K562 (cell line): Measurements from ENCODE around the gene HMGN1. TPM values are rescaled to one million over a fixed set of nuclear protein-coding genes. Genes with fewer than 3 reads are reported as not detected.
A peak's percentile ranks its signal among the peaks of the same experiment; 100 is the strongest.

Source experiments
- MAX ChIP-seq: sonication (generic); formaldehyde crosslinking; IDR thresholded peaks from 2 replicates; pipeline ENCODE4 v1.9.0; 2022; ENCODE audit warnings: mild to moderate bottlenecking, missing genetic modification reagents
- OTX1 ChIP-seq: fragments of 450-650 bp; formaldehyde crosslinking; IDR thresholded peaks from 2 replicates; pipeline ENCODE4 v1.4.0; 2022; ENCODE audit warnings: mild to moderate bottlenecking
- PATZ1 ChIP-seq: fragments of 250-450 bp; sonication (Bioruptor Pico); IDR thresholded peaks from 2 replicates; pipeline ENCODE4 v1.5.0; 2020; ENCODE audit warnings: mild to moderate bottlenecking, borderline replicate concordance
- SMARCA5 ChIP-seq: fragments of 450-650 bp; IDR thresholded peaks from 2 replicates; pipeline ENCODE4 v1.6.1; 2016
- SMC3 ChIP-seq: conservative IDR thresholded peaks from 2 replicates; pipeline ENCODE4 v1.6.1; 2011; ENCODE audit warnings: low read depth, low read length, improper control_type of control experiment; ENCODE audit not compliant: insufficient read depth
- TSHZ1 ChIP-seq: fragments of 250-450 bp; sonication (Bioruptor Pico); IDR thresholded peaks from 2 replicates; pipeline ENCODE4 v1.4.0; 2020; ENCODE audit warnings: mild to moderate bottlenecking, moderate library complexity
- ZBTB11 ChIP-seq, 3 experiments: fragments of 200-800 bp in 1 of 3; fragments of 250-450 bp in 1 of 3; fragments of 450-650 bp in 1 of 3; sonication (Bioruptor Pico) in 1 of 3; sonication (Bioruptor generic) in 1 of 3; formaldehyde crosslinking in 1 of 3; IDR thresholded peaks; 2 replicates each; pipeline versions ENCODE4 v1.6.1 to v1.8.0; 2016 to 2022; ENCODE audit warnings: mild to moderate bottlenecking in 2 of 3, missing genetic modification characterization in 2 of 3, missing compliant biosample characterization in 1 of 3, moderate library complexity in 1 of 3
- ZBTB26 ChIP-seq: fragments of 450-650 bp; formaldehyde crosslinking; IDR thresholded peaks from 2 replicates; pipeline ENCODE4 v1.4.0; 2022; ENCODE audit warnings: missing genetic modification characterization
- ZNF583 ChIP-seq: fragments of 250-450 bp; sonication (Bioruptor Pico); IDR thresholded peaks from 2 replicates; pipeline ENCODE4 v1.4.0; 2020
- ZNF644 ChIP-seq: fragments of 200-800 bp; sonication (Bioruptor generic); IDR thresholded peaks from 2 replicates; pipeline ENCODE4 v1.6.1; 2016; ENCODE audit warnings: low read depth, missing genetic modification characterization, missing compliant biosample characterization
- polyA plus RNA-seq, 8 experiments: library from polyadenylated mRNA; depleted of rRNA in 4 of 8; stranded (reverse) in 5 of 8; unstranded in 3 of 8; fragments of >200 nt; fragmentation: Nextera tagmentation in 2 of 8; fragmentation: Illumina TruSeq in 1 of 8; extraction: Ambion mirVana in 2 of 8; extraction: Trizol in 1 of 8; gene quantifications; 2 replicates each; pipeline versions ENCODE4 v1.2.1 to v1.2.3, GENCODE V29; 2011 to 2014; ENCODE audit warnings: inconsistent platforms in 1 of 8, missing spikeins in 1 of 8
- total RNA-seq, 7 experiments: library from RNA; depleted of rRNA in 6 of 7; stranded (reverse); fragments of >200 nt in 6 of 7; fragmentation: Illumina TruSeq in 2 of 7; extraction: Trizol in 2 of 7; gene quantifications; 2 replicates each; pipeline versions ENCODE4 v1.2.1 to v1.2.3, GENCODE V29; 2011 to 2021; ENCODE audit warnings: low replicate concordance in 1 of 7

HMGN1 gene
- total and polyA plus RNA-seq, 9 of the 15 experiments (the other 6 are each of a cell fraction or from before 2014, with no cell fraction given): 124 to 626 (median 498) TPM

GRCh38 chr21:39359382-39359781 is 10.5 kb upstream of the HMGN1 start (continued):
- TF ChIP-seq TSHZ1 (peak; percentile 91), ZNF644 (tag) (peak; percentile 78; the same call in 1 of the 2 replicates), ZNF583 (peak; percentile 95), PATZ1 (CRISPR knock-in tag) (peak; percentile 92), ZBTB11 (CRISPR knock-in tag; IDR thresholded peaks at IDR 0.05) (peak in 1 of 3 experiments; percentile 72; a peak in 1 of 6 replicates), OTX1 (CRISPR knock-in tag) (peak; percentile 77; the same call in 1 of the 2 replicates), ZBTB26 (CRISPR knock-in tag) (0 out of 2 replicates have a peak, but pooled peaks have one; percentile 35), SMC3 (no peak), SMARCA5 (no peak), MAX (no peak)
